HG02588 (cell line): ENCODE results near the gene OR8H1.

Experiments
- ATAC-seq: cut with Tn5 transposase; IDR thresholded peaks from one replicate; pipeline ENCODE4 v1.9.1; 2021; ENCODE audit warnings: mild to moderate bottlenecking, moderate library complexity; ENCODE audit not compliant: unreplicated experiment

OR8H1 gene

GRCh38 chr11:56292154-56292553 lies at the start of gene OR8H1:
TSS of gene OR8H1 (minus strand) at chr11:56292254. CDS start at chr11:56291062, 1,192 bp downstream.
- ATAC-seq, result no peak

- no peak for ATAC-seq
Observed at GRCh38 chr11:56340289-56340688, 48.2 kb upstream of the OR8H1 start.

GRCh38 chr11:56333156-56333555 lies 41.1 kb upstream of the OR8H1 start:
- ATAC-seq, result no peak

GRCh38 chr11:56331861-56332491 lies 39.9 kb upstream of the OR8H1 start:
- no peak for ATAC-seq

- no peak for ATAC-seq
Observed at GRCh38 chr11:56314844-56315243, 22.8 kb upstream of the OR8H1 start, which contains the start of gene OR8K3. TSS of gene OR8K3 (plus strand) at chr11:56315144. CDS start at chr11:56318307, 3,163 bp downstream.

- no peak for ATAC-seq
Observed at GRCh38 chr11:56307836-56308235, 15.8 kb upstream of the OR8H1 start.

GRCh38 chr11:56296898-56297297 lies 4.8 kb upstream of the OR8H1 start:
- no peak for ATAC-seq

GRCh38 chr11:56273854-56274253 lies 18.2 kb downstream of the OR8H1 start, which contains the start of gene OR5T1:
TSS of gene OR5T1 (plus strand) at chr11:56274154. CDS start at chr11:56275639, 1,485 bp downstream.
- ATAC-seq, result no peak

GRCh38 chr11:56271092-56271491 lies 21.0 kb downstream of the OR8H1 start:
- no peak for ATAC-seq

GRCh38 chr11:56251954-56252353 lies 40.1 kb downstream of the OR8H1 start, which contains the start of gene OR5T3:
TSS of gene OR5T3 (plus strand) at chr11:56252254. CDS start at chr11:56252254, 0 bp downstream.
- no peak for ATAC-seq
